ENCODE results near the gene GRIK4. TPM values are rescaled to one million over a fixed set of nuclear protein-coding genes. Genes with fewer than 3 reads are reported as not detected.

The GRIK4 gene
- total RNA-seq, 1 donor from 2014 or later, result 2.2 TPM

GRCh38 chr11:120642196-120642894, 130.8 kb downstream of the GRIK4 start:
- no peaks in the 10 kb centered on the region for H3K9me3 ChIP-seq (ENCODE audit: insufficient read depth, low read depth, low read length)
- H3K4me1 ChIP-seq (ENCODE audit: insufficient read depth, low read length), result no peaks in the 10 kb centered on the region
- Mint-ChIP-seq H3K36me3 (ENCODE audit: low read depth, unreplicated experiment) (no peaks in the 10 kb centered on the region), H3K27me3 (ENCODE audit: low read depth, unreplicated experiment) (peaks cover 30% of the 10 kb centered on the region), H3K4me3 (ENCODE audit: unreplicated experiment) (no peak overlapping the region), H3K9me3 (ENCODE audit: unreplicated experiment) (no peaks in the 10 kb centered on the region), H3K27ac (ENCODE audit: unreplicated experiment) (no peak overlapping the region), H3K4me1 (ENCODE audit: low read depth, unreplicated experiment) (no peaks in the 10 kb centered on the region)
- FAIRE-seq (no peak), DNase-seq (ENCODE audit: low read depth) (no peak)
- no peak overlapping the region for H3K4me2 ChIP-seq (ENCODE audit: low read length)
- no peak overlapping the region for H2AFZ ChIP-seq (ENCODE audit: low read depth, low read length)
- peaks cover 25% of the 10 kb centered on the region for H3K27me3 ChIP-seq (ENCODE audit: insufficient read depth, low read length)
- H4K20me1 ChIP-seq (ENCODE audit: insufficient read depth, low read length), result no peaks in the 10 kb centered on the region
- no peak overlapping the region for H3K9ac ChIP-seq (ENCODE audit: low read length)
- TF ChIP-seq, protein P1, sequence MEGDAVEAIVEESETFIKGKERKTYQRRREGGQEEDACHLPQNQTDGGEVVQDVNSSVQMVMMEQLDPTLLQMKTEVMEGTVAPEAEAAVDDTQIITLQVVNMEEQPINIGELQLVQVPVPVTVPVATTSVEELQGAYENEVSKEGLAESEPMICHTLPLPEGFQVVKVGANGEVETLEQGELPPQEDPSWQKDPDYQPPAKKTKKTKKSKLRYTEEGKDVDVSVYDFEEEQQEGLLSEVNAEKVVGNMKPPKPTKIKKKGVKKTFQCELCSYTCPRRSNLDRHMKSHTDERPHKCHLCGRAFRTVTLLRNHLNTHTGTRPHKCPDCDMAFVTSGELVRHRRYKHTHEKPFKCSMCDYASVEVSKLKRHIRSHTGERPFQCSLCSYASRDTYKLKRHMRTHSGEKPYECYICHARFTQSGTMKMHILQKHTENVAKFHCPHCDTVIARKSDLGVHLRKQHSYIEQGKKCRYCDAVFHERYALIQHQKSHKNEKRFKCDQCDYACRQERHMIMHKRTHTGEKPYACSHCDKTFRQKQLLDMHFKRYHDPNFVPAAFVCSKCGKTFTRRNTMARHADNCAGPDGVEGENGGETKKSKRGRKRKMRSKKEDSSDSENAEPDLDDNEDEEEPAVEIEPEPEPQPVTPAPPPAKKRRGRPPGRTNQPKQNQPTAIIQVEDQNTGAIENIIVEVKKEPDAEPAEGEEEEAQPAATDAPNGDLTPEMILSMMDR (IDR thresholded peaks at IDR 0.05; ENCODE audit: insufficient read depth, low read depth, low read length), result no peak
- no peak for TF ChIP-seq EZH2 (IDR thresholded peaks at IDR 0.05; ENCODE audit: insufficient read depth, low read length)
- no peak overlapping the region for H3K4me3 ChIP-seq (ENCODE audit: insufficient read depth, low read depth, low read length)
- H3K36me3 ChIP-seq (ENCODE audit: insufficient read depth, low read length), result no peaks in the 10 kb centered on the region
- H3K79me2 ChIP-seq (ENCODE audit: insufficient read depth, low read length), result no peaks in the 10 kb centered on the region
- no peak overlapping the region for H3K27ac ChIP-seq (ENCODE audit: low read depth, low read length)

GRCh38 chr11:120643284-120643683, 131.7 kb downstream of the GRIK4 start:
- H3K4me3 ChIP-seq (ENCODE audit: insufficient read depth, low read depth, low read length), result no peak overlapping the region

More at GRCh38 chr11:120643284-120643683, 131.7 kb downstream of the GRIK4 start:
- Mint-ChIP-seq H3K36me3 (ENCODE audit: low read depth, unreplicated experiment) (no peaks in the 10 kb centered on the region), H3K27ac (ENCODE audit: unreplicated experiment) (no peak overlapping the region), H3K4me1 (ENCODE audit: low read depth, unreplicated experiment) (no peaks in the 10 kb centered on the region), H3K4me3 (ENCODE audit: unreplicated experiment) (no peak overlapping the region), H3K27me3 (ENCODE audit: low read depth, unreplicated experiment) (peaks cover 38% of the 10 kb centered on the region), H3K9me3 (ENCODE audit: unreplicated experiment) (no peaks in the 10 kb centered on the region)
- Histone ChIP-seq H3K27ac (ENCODE audit: low read depth, low read length) (no peak overlapping the region), H3K36me3 (ENCODE audit: insufficient read depth, low read length) (no peaks in the 10 kb centered on the region), H3K27me3 (ENCODE audit: insufficient read depth, low read length) (peaks cover 27% of the 10 kb centered on the region), H4K20me1 (ENCODE audit: insufficient read depth, low read length) (no peaks in the 10 kb centered on the region), H3K4me2 (ENCODE audit: low read length) (no peak overlapping the region), H3K4me1 (ENCODE audit: insufficient read depth, low read length) (no peaks in the 10 kb centered on the region), H3K9ac (ENCODE audit: low read length) (no peak overlapping the region), H2AFZ (ENCODE audit: low read depth, low read length) (no peak overlapping the region), H3K9me3 (ENCODE audit: insufficient read depth, low read depth, low read length) (no peaks in the 10 kb centered on the region), H3K79me2 (ENCODE audit: insufficient read depth, low read length) (no peaks in the 10 kb centered on the region)
- no peak for DNase-seq (ENCODE audit: low read depth)
- TF ChIP-seq, protein P1 (IDR thresholded peaks at IDR 0.05; ENCODE audit: insufficient read depth, low read depth, low read length), result no peak
- no peak for TF ChIP-seq EZH2 (IDR thresholded peaks at IDR 0.05; ENCODE audit: insufficient read depth, low read length)
- FAIRE-seq, result no peak
